Suppressor macrophage (primary cell): ENCODE measurements around the gene ZNF385D.
"Not testable (repeated sequence)": the region's sequence is repeated elsewhere in the genome, so short reads cannot be mapped to it uniquely, and the experiment has no call there.

ENCODE experiments used
- DNase-seq, 4 experiments: peaks; one replicate each; pipeline ENCODE4 v3.0.0-alpha.2; 2020 to 2022

ZNF385D gene

GRCh38 chr3:21435871-21436270 is 315.1 kb downstream of the ZNF385D start:
- DNase-seq, result no peak

- DNase-seq, result no peak
Measured at GRCh38 chr3:21434310-21434709, 316.7 kb downstream of the ZNF385D start.

- no peak for DNase-seq
Measured at GRCh38 chr3:21433751-21434150, 317.3 kb downstream of the ZNF385D start.

- no peak for DNase-seq
Measured at GRCh38 chr3:21426920-21427319, 324.1 kb downstream of the ZNF385D start.

- DNase-seq, result no peak
Measured at GRCh38 chr3:21425715-21426114, 325.3 kb downstream of the ZNF385D start.

- no peak for DNase-seq
Measured at GRCh38 chr3:21421096-21421495, 329.9 kb downstream of the ZNF385D start.

- no peak for DNase-seq
Measured at GRCh38 chr3:21417991-21418390, 333.0 kb downstream of the ZNF385D start.

GRCh38 chr3:21414506-21414905 is 336.5 kb downstream of the ZNF385D start:
- no peak for DNase-seq

GRCh38 chr3:21411058-21411457 is 340.0 kb downstream of the ZNF385D start:
- no peak for DNase-seq

GRCh38 chr3:21409401-21409800 is 341.6 kb downstream of the ZNF385D start:
- DNase-seq, result no peak

GRCh38 chr3:21407743-21408142 is 343.3 kb downstream of the ZNF385D start:
- DNase-seq, result no peak

GRCh38 chr3:21405671-21406667 is 345.0 kb downstream of the ZNF385D start:
- DNase-seq, result no peak

- DNase-seq, result no peak
Measured at GRCh38 chr3:21398461-21398860, 352.5 kb downstream of the ZNF385D start.

GRCh38 chr3:21393683-21394311 is 357.2 kb downstream of the ZNF385D start:
- DNase-seq, result no peak

GRCh38 chr3:21392526-21392925 is 358.5 kb downstream of the ZNF385D start:
- no peak for DNase-seq

- DNase-seq, result no peak
Measured at GRCh38 chr3:21390856-21391255, 360.2 kb downstream of the ZNF385D start.

GRCh38 chr3:21390136-21390535 is 360.9 kb downstream of the ZNF385D start:
- DNase-seq, result no peak

- DNase-seq, result not testable (repeated sequence)
Measured at GRCh38 chr3:21387142-21387826, 363.7 kb downstream of the ZNF385D start.

- DNase-seq, result not testable (repeated sequence)
Measured at GRCh38 chr3:21378036-21378435, 373.0 kb downstream of the ZNF385D start.

- no peak for DNase-seq
Measured at GRCh38 chr3:21377071-21377769, 373.8 kb downstream of the ZNF385D start.

GRCh38 chr3:21372316-21372715 is 378.7 kb downstream of the ZNF385D start:
- DNase-seq, result no peak
